G401.6 (cell line): ENCODE data around the gene OSBP2.
"Not testable (repeated sequence)": the region's sequence is repeated elsewhere in the genome, so short reads cannot be mapped to it uniquely, and the experiment has no call there.

Experiments used
- FAIRE-seq: peaks from 2 replicates; lab custom pipeline; 2012; peaks lifted over from hg19 to GRCh38; lab: Jason Lieb, UNC

OSBP2 gene

DNA sequence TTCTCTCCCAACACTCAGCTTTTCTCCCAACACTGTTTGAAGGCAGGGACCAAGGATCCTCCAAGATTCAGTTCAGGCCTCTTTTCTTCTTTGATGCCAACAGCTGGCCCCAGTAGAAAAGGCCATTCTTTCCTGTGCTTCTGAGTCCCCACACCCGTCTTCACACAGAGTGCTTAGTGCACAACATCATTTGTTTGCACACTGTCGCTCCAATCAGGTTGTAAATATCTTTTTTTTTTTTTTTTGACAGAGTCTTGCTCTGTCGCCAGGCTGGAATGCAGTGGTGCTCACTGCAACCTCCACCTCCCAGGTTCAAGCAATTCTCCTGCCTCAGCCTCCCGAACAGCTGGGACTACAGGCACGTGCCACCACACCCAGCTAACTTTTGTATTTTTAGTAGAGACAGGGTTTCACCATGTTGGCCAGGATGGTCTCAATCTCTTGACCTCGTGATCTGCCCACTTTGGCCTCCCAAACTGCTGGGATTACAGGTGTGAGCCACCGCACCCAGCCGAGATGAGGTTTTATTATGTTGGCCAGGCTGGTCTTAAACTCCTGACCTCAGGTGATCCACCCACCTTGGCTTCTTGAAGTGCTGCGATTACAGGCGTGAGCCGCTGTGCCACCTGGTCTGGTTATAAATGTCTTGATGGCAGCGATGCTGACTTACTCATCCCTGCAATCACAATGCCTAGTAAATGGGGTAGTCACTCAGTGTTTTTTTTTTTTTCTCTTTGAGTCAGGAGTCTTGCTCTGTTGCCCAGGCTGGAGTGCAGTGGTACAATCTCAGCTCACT is 14.6 kb upstream of the OSBP2 start:
- FAIRE-seq, result not testable (repeated sequence)

GRCh38 chr22:30680991-30681770 is 13.5 kb upstream of the OSBP2 start:
- FAIRE-seq, result no peak

- FAIRE-seq, result no peak
These were observed 12.8 kb upstream of the OSBP2 start for GRCh38 chr22:30681831-30682230.

GRCh38 chr22:30685178-30685577 is 9.5 kb upstream of the OSBP2 start:
- FAIRE-seq, result no peak

DNA sequence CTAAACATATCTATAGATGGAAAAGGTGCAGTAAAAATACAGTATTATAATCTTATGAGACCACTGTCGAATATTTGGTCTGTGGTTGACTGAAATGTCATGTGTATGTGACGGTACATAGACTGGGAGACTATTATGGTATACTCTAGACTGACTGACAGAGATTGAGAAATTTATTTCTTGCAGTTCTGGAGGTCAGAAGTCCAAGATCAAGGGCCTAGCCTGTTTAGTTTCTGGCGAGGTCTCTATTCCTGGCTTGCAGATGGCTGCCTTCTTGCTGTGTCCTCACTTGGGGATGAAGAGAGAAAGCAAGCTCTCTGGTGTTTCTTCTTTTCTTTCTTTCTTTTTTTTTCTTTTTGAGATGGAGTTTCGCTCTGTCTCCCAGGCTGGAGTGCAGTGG is 7.3 kb upstream of the OSBP2 start:
- FAIRE-seq, result no peak

DNA sequence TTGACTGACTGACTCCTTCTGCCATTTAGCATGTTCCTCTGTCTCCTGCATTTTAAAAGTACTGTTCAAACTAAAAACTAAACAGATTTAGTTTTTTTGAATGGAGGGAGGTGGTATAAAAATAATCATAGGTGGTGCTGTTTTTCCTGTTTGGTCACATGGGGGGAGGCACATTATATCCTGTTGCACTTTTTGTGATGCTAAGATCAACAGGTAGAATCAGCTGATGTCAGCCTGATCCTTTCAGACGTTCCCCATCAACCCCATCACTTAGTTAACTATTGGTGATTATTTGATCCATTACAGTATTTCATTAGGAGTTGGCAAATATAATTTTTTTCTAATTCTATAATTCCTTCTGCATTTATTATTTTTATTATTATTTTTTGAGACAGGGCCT is 5.1 kb upstream of the OSBP2 start:
- FAIRE-seq, result no peak

DNA sequence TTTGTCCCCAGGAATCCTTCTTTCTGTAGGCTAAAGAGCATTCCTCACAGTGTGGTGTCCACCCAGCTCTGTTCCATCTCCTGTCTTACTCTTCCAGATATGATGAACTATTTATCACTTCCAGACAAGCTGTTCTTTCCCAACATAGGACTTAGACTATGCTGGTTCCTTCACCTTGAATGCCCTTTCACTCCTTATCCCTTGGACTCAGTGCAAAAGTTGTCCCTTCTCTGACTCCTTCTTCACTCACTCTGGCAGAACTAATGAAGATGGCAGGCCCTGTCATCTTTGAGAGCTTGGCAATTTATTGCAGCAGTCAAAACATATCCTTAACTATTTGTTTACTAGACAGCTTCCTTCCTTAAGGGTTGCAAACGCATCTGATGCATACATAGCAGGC is 3.5 kb upstream of the OSBP2 start:
- no peak for FAIRE-seq

GRCh38 chr22:30694171-30694639 is 469 bp upstream of the OSBP2 start:
- FAIRE-seq, result no peak

DNA sequence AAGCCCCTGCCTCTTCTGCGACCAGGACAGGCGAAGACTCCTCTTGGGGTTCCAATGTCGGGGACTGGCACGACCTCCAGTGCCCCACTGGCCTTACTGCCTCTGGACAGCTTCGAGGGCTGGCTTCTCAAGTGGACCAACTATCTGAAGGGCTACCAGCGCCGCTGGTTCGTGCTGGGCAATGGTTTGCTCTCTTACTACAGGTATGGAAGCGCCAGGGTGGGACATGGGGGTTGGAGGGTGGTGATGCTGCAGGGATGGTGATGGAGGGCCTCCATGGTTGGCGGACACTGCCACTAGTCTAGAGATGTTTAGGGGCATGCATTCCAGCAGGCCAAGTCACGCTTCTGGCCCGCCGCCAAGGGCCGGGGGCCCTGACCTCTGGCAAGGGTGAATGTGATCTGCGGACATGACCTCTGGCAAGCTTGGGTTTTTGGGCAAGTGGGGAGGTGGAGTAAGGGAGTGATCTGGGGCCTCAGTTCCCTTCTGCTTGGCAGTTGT is 727 bp downstream of the OSBP2 start:
- no peak for FAIRE-seq

DNA sequence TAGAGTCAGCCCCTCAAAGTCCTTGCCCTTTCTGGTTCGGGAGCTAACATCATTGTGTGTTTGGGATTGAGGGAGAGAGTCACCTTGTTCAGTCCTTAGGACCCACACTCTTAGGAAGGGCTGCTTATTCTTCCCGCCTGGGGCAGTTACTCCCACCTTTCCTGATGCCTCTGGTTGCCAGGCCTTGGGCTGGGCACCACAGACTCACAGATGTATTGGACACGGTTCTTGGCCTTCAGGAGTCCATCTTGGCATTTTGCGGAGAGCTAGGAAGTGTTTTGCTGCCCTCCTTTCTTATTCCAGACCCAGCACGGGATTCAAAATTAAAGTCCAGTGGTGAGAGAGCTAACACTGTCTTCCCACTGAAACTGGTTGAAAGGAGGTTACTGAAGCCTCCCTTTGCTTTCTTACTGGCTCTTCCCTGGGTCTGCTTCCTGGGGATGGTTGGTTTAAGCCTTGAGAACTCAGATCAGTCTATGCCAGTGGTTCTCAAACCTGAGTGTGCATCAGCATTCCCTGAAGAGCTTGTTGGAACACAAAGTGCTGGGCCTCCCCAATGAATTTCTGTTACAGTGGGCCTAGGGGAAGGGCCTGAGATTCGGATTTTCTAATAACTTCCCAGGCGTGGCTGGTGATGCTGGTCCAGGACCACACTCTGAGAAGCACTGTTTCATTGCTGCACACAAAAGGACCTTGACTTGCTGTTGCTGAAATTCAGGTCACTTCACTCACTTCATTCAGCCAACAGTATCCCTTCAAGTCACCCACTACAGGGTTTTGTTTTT is 1.4 kb downstream of the OSBP2 start:
- no peak for FAIRE-seq

DNA sequence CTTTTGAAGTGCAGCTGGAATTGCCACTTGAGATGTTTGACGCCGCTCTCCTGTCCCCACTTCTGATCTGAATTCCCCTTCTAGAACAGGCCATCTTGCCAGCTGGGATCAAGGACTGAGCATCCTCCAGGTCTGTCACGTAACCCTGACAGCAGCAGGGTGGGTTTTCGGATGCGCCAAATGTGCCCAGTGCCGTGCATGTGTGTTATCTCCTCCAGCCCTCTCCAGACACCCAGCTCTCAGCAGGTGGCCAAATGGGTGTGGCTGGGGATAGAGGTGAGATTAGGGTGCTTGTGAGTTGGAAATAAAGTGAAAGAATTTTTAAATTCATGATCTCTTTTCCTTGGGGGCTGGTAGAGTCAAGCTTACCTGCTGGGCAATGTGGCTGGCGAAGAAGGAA is 3.3 kb downstream of the OSBP2 start:
- FAIRE-seq, result no peak

DNA sequence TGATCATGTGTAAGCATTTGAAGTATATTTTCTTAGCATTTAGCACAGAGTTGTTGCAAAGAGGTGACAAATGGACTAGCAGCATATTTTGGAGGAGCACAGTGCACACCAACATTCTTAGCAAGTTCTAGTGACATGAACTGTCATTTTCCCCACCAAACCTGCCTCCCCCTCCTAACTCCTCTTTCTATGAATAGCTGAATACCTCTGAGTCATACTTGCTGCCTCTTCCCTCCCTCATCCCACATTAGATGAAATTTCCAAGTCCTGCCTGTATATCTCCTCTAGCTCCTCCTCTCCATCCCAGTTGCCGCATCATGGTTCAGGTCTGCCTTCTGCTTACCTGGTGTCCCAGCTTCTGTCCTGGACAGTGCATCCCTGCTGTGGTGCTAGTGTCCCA is 7.2 kb downstream of the OSBP2 start:
- no peak for FAIRE-seq

GRCh38 chr22:30702856-30703255 is 8.2 kb downstream of the OSBP2 start:
- no peak for FAIRE-seq

DNA sequence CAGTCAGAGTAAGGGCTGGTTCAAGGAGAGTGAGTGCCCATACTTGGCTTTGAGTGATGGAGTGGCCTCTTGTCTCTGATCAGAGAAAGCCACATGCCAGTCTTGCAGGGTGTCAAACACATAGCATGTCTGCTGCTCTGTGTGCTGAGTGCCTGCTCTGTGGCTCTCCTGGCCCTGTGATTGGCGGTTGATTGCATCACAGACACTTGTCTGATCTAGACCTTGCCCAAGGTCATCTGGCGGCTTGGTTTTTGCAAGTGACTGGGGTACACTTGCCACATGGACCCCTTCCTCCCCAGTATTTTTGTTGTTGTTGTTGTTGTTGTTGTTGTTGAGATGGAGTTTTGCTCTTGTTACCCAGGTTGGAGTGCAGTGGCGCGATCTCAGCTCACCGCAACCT is 10.3 kb downstream of the OSBP2 start:
- FAIRE-seq, result no peak

DNA sequence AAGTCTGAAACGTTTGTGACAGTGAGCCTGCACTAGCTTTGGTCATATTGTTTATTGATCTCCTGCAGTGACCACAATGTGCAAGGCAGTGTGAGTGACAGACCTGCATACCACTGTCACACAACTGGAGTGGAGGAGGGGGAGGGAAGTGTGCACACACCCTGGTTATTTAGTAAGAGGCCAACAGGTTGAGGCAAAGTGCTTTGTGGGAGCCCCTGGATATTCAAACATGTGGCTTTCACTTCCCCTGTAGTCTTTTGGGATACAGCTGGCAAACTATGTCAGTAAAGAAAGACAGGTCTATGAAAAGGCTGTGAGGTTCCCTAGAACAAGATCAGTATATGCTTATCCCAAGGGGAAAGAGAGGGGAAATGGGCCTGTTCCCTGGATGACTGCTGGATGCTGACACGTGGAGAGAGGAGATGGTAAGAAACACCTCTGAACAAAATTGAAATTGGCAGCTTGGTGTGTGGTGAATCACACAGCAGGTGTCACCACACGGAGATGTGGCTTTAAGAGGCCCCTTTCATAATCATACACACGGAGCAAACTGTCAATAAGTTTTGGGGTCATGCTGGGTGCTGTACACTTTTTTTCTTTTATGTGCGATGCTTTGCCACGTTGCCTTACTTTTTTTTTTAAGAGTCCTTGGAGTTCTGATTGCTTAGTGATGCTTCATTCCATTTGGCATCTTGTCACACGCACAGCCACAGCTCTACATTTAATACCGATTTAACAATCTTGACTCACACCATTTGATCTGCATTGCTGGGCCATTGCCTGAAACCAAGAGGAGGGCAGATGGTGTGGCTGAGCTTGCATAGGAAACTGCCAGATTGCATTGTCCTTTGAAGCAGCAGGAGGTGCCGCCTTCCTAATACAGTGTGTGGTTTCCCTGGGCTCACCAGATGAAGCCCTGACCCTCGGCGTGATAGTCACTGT is 11.3 kb downstream of the OSBP2 start:
- FAIRE-seq, result no peak

DNA sequence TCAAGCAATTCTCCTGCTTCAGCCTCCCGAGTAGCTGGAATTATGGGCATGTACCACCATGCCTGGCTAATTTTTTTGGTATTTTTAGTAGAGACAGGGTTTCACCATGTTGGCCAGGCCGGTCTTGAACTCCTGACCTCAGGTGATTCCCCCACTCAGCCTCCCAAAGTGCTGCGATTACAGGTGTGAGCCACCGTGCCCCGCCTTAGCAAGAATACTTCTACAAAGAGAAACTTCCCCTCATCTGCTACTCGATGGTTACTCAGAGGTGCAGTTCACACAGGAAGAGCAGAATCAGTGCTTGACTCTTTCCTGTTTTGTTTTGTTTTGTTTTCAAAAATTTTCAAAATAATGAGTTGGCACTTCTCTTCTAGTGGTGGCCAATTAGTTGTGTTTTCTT is 15.3 kb downstream of the OSBP2 start:
- not testable (repeated sequence) for FAIRE-seq

- FAIRE-seq, result no peak
These were observed 17.4 kb downstream of the OSBP2 start for GRCh38 chr22:30712094-30712493.

GRCh38 chr22:30714062-30714461 is 19.4 kb downstream of the OSBP2 start:
- FAIRE-seq, result no peak

- no peak for FAIRE-seq
These were observed 22.8 kb downstream of the OSBP2 start for GRCh38 chr22:30717331-30717921.

DNA sequence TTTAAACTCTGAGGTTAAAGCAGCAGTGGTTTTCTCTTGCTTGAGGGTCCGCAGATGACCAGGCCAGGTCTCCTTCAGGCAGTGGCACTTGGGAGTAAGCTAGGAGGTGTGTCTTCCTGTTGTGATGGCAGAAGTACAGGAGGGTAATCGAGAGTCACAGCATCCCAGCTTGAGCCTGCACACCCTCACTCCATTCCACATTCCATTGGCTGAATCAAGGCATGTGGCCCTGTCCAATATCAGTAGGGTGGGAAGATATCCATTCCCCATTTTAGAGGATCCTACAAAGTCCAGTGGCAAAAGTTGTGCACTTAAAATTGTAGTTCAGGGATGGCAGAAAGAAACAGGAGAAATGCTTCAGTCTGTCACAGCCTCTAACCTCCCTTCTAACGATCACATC is 23.3 kb downstream of the OSBP2 start:
- no peak for FAIRE-seq

- FAIRE-seq, result no peak
These were observed 23.8 kb downstream of the OSBP2 start for GRCh38 chr22:30718491-30718890.
